SU-DHL-6 (cell line): ENCODE measurements around the gene PBLD.

Experiments used
- H2AFZ ChIP-seq: fragments of 200-600 bp; sonication (generic); 2 replicates; pipeline ENCODE4 v1.6.1; 2014; ENCODE audit warnings: low read depth, mild to moderate bottlenecking, moderate library complexity, mixed read lengths, antibody characterized with exemption, low read length; ENCODE audit not compliant: severe bottlenecking
- H3F3A ChIP-seq: fragments of 200-600 bp; shearing (Covaris generic); 2 replicates; pipeline ENCODE4 v1.6.0; 2016; ENCODE audit warnings: antibody characterized with exemption, mild to moderate bottlenecking; ENCODE audit not compliant: insufficient read depth
- H3K27ac ChIP-seq: fragments of 200-600 bp; sonication (generic); 2 replicates; pipeline ENCODE4 v1.5.1; 2016; ENCODE audit warnings: low read depth, mild to moderate bottlenecking, low read length, moderate library complexity, mixed read lengths
- H3K27me3 ChIP-seq: fragments of 200-600 bp; sonication (generic), shearing (Covaris generic); 2 replicates; pipeline ENCODE4 v1.6.0; 2014; ENCODE audit warnings: mild to moderate bottlenecking, low read length
- H3K36me3 ChIP-seq: fragments of 200-600 bp; sonication (generic); 2 replicates; pipeline ENCODE4 v1.6.1; 2014; ENCODE audit warnings: mild to moderate bottlenecking, low read length, mixed read lengths
- H3K4me2 ChIP-seq: fragments of 300-600, 200-600 bp; shearing (Covaris generic), sonication (generic); 2 replicates; pipeline ENCODE4 v1.6.0; 2014; ENCODE audit warnings: low read length, low read depth, mild to moderate bottlenecking; ENCODE audit not compliant: poor library complexity, severe bottlenecking
- H3K4me3 ChIP-seq: fragments of 200-600 bp; sonication (generic); 2 replicates; pipeline ENCODE4 v1.5.1; 2014; ENCODE audit warnings: antibody characterized with exemption, low read length, mild to moderate bottlenecking, mixed read lengths; ENCODE audit not compliant: insufficient read depth, poor library complexity, severe bottlenecking
- H3K79me2 ChIP-seq: fragments of 200-600 bp; sonication (generic); 2 replicates; pipeline ENCODE4 v1.6.1; 2014; ENCODE audit warnings: mild to moderate bottlenecking, low read length, moderate library complexity; ENCODE audit not compliant: insufficient read depth
- H3K9ac ChIP-seq: fragments of 200-600 bp; sonication (generic); 2 replicates; pipeline ENCODE4 v1.7.0; 2014; ENCODE audit warnings: mild to moderate bottlenecking, low read length
- H3K9me2 ChIP-seq: fragments of 200-600 bp; sonication (generic); replicated peaks from 2 replicates; pipeline ENCODE4 v1.6.1; 2014; ENCODE audit warnings: low read length; ENCODE audit not compliant: insufficient read depth
- H3K9me3 ChIP-seq: fragments of 200-600 bp; sonication (generic); 2 replicates; pipeline ENCODE4 v1.6.1; 2014; ENCODE audit warnings: low read length, mixed read lengths; ENCODE audit not compliant: insufficient read depth
- H4K20me1 ChIP-seq: fragments of 200-600 bp; sonication (generic); 2 replicates; pipeline ENCODE4 v1.6.1; 2014; ENCODE audit warnings: low read depth, mild to moderate bottlenecking, antibody characterized with exemption, low read length, moderate library complexity, mixed read lengths
- CTCF ChIP-seq: fragments of 200-600 bp; sonication (generic); IDR thresholded peaks from one replicate; pipeline ENCODE4 v1.5.1; 2017; ENCODE audit warnings: antibody characterized with exemption, mild to moderate bottlenecking, low read length, moderate library complexity; ENCODE audit not compliant: insufficient read depth, poor library complexity, severe bottlenecking
- EZH2phosphoT487 ChIP-seq: fragments of 200-600 bp; sonication (generic), shearing (Covaris generic); conservative IDR thresholded peaks from 2 replicates; pipeline ENCODE4 v1.6.1; 2018; ENCODE audit warnings: mild to moderate bottlenecking, antibody characterized with exemption, low read length, moderate library complexity, mixed read lengths

The PBLD gene

GRCh38 chr10:68239596-68240150 is 93.1 kb downstream of the PBLD start:
- Histone ChIP-seq H4K20me1 (no peaks in the 10 kb centered on the region), H3K9me3 (no peaks in the 10 kb centered on the region), H2AFZ (peak overlapping the region; percentile 16), H3K27me3 (no peaks in the 10 kb centered on the region), H3K9ac (no peak overlapping the region), H3K4me2 (no peak overlapping the region), H3K27ac (no peak overlapping the region), H3K36me3 (no peaks in the 10 kb centered on the region), H3K4me3 (no peak overlapping the region), H3K79me2 (no peaks in the 10 kb centered on the region), H3K9me2 (no peaks in the 10 kb centered on the region), H3F3A (no peaks in the 10 kb centered on the region)
- no peak for TF ChIP-seq EZH2phosphoT487
- no peak for TF ChIP-seq CTCF

- H3F3A ChIP-seq = no peaks in the 10 kb centered on the region
- no peak overlapping the region for H3K4me3 ChIP-seq
- no peaks in the 10 kb centered on the region for H3K9me2 ChIP-seq
- no peaks in the 10 kb centered on the region for H3K9me3 ChIP-seq
- H3K36me3 ChIP-seq = no peaks in the 10 kb centered on the region
- no peak for TF ChIP-seq EZH2phosphoT487
- TF ChIP-seq CTCF = no peak
- no peak overlapping the region for H3K27ac ChIP-seq
- no peak overlapping the region for H2AFZ ChIP-seq
- H4K20me1 ChIP-seq = no peaks in the 10 kb centered on the region
- H3K9ac ChIP-seq = no peak overlapping the region
- no peak overlapping the region for H3K4me2 ChIP-seq
- no peaks in the 10 kb centered on the region for H3K79me2 ChIP-seq
- no peaks in the 10 kb centered on the region for H3K27me3 ChIP-seq
Measured at GRCh38 chr10:68239069-68239468, 93.7 kb downstream of the PBLD start.

GRCh38 chr10:68238371-68238770 is 94.4 kb downstream of the PBLD start:
- Histone ChIP-seq H2AFZ (no peak overlapping the region), H3K4me3 (no peak overlapping the region), H3K9me2 (no peaks in the 10 kb centered on the region), H3K79me2 (no peaks in the 10 kb centered on the region), H3K36me3 (no peaks in the 10 kb centered on the region), H3F3A (no peaks in the 10 kb centered on the region), H3K9ac (no peak overlapping the region), H3K27me3 (no peaks in the 10 kb centered on the region), H4K20me1 (no peaks in the 10 kb centered on the region), H3K4me2 (no peak overlapping the region), H3K9me3 (no peaks in the 10 kb centered on the region), H3K27ac (no peak overlapping the region)
- no peak for TF ChIP-seq EZH2phosphoT487
- no peak for TF ChIP-seq CTCF

GRCh38 chr10:68237173-68237572 is 95.6 kb downstream of the PBLD start:
- TF ChIP-seq EZH2phosphoT487 = no peak
- no peaks in the 10 kb centered on the region for H4K20me1 ChIP-seq
- H3K9me3 ChIP-seq = no peaks in the 10 kb centered on the region
- H3K27ac ChIP-seq = no peak overlapping the region
- no peaks in the 10 kb centered on the region for H3K9me2 ChIP-seq
- no peak overlapping the region for H3K4me3 ChIP-seq
- H3K27me3 ChIP-seq = no peaks in the 10 kb centered on the region
- no peaks in the 10 kb centered on the region for H3K79me2 ChIP-seq
- H3K9ac ChIP-seq = no peak overlapping the region
- H3F3A ChIP-seq = no peaks in the 10 kb centered on the region
- H3K4me2 ChIP-seq = no peak overlapping the region
- no peak overlapping the region for H2AFZ ChIP-seq
- no peaks in the 10 kb centered on the region for H3K36me3 ChIP-seq
